K562 (cell line): Measurements from ENCODE around the gene SMG6.

Experiments
- BACH1 ChIP-seq: fragments of 200-800 bp; sonication (Bioruptor generic); IDR thresholded peaks from 2 replicates; pipeline ENCODE4 v1.6.1; 2016; ENCODE audit warnings: missing genetic modification characterization, missing compliant biosample characterization
- COPS2 ChIP-seq: fragments of 450-650 bp; conservative IDR thresholded peaks from 2 replicates; pipeline ENCODE4 v1.6.1; 2016; ENCODE audit warnings: mild to moderate bottlenecking, moderate library complexity
- CTCF ChIP-seq, 3 experiments: IDR thresholded peaks in 2 of 3; conservative IDR thresholded peaks in 1 of 3; 2 replicates each; pipeline ENCODE4 v1.5.1; 2011 to 2012; ENCODE audit warnings: low read length in 3 of 3, mild to moderate bottlenecking in 3 of 3, control low read depth in 2 of 3, improper control_type of control experiment in 1 of 3, inconsistent platforms in 1 of 3, low read depth in 1 of 3, mixed read lengths in 1 of 3, moderate library complexity in 1 of 3; ENCODE audit not compliant: insufficient read depth in 2 of 3
- KAT7 ChIP-seq: sonication (generic); formaldehyde crosslinking; IDR thresholded peaks from 2 replicates; pipeline ENCODE4 v1.8.0; 2022; ENCODE audit warnings: missing genetic modification reagents, mild to moderate bottlenecking, borderline replicate concordance
- MAFG ChIP-seq: fragments of 450-650 bp; conservative IDR thresholded peaks from 2 replicates; pipeline ENCODE4 v1.6.1; 2016; ENCODE audit warnings: missing genetic modification characterization, missing compliant biosample characterization
- MYNN ChIP-seq, 2 experiments: sonication (generic); formaldehyde crosslinking in 1 of 2; IDR thresholded peaks; 2 replicates each; pipeline versions ENCODE4 v1.5.0 to v1.6.1; 2016 to 2020; ENCODE audit warnings: antibody characterized with exemption in 1 of 2, missing genetic modification reagents in 1 of 2
- POLR2AphosphoS5 ChIP-seq: IDR thresholded peaks from 2 replicates; pipeline ENCODE4 v1.6.1; 2011; ENCODE audit warnings: mild to moderate bottlenecking, low read depth, low read length, moderate library complexity; ENCODE audit not compliant: control insufficient read depth, insufficient read depth
- TAF1 ChIP-seq: IDR thresholded peaks from 2 replicates; pipeline ENCODE4 v1.6.1; 2011; ENCODE audit warnings: mild to moderate bottlenecking, low read length, moderate library complexity; ENCODE audit not compliant: insufficient read depth, control insufficient read depth, severe bottlenecking; ENCODE audit errors: extremely low read depth
- TAF15 ChIP-seq: fragments of 200-400 bp; formaldehyde crosslinking; IDR thresholded peaks from 2 replicates; pipeline ENCODE4 v1.6.1; 2017; ENCODE audit warnings: mild to moderate bottlenecking, low read depth, low read length, moderate library complexity
- TARDBP ChIP-seq: fragments of 450-650 bp; IDR thresholded peaks from 2 replicates; pipeline ENCODE4 v1.6.1; 2016
- YY1 ChIP-seq, 3 experiments: IDR thresholded peaks; 2 replicates each; pipeline ENCODE4 v1.6.1; 2011; ENCODE audit warnings: low read length in 2 of 3, mild to moderate bottlenecking in 2 of 3, moderate library complexity in 2 of 3, borderline replicate concordance in 1 of 3, control low read depth in 1 of 3, low read depth in 1 of 3; ENCODE audit not compliant: insufficient read depth in 3 of 3, insufficient replicate concordance in 2 of 3, control insufficient read depth in 1 of 3, insufficient read length in 1 of 3; ENCODE audit errors: extremely low read depth in 1 of 3
- ZC3H11A ChIP-seq: IDR thresholded peaks from 2 replicates; pipeline ENCODE4 v1.6.1; 2012; ENCODE audit warnings: low read depth, low read length, improper control_type of control experiment
- ZNF431 ChIP-seq: sonication (generic); formaldehyde crosslinking; IDR thresholded peaks from 2 replicates; pipeline ENCODE4 v1.8.0; 2022; ENCODE audit warnings: mild to moderate bottlenecking, missing genetic modification reagents
- ZZZ3 ChIP-seq: fragments of 450-650 bp; IDR thresholded peaks from 2 replicates; pipeline ENCODE4 v1.6.1; 2016; ENCODE audit warnings: antibody characterized with exemption, mild to moderate bottlenecking, moderate library complexity

- no peak for TF ChIP-seq TARDBP
- no peak for TF ChIP-seq COPS2
- no peak for TF ChIP-seq CTCF (IDR thresholded peaks at IDR 0.05 in 2 of 3, conservative IDR thresholded peaks at IDR 0.05 in 1 of 3; ENCODE audit: insufficient read depth in 2 of 3, low read depth in 1 of 3, low read length in 3 of 3)
- TF ChIP-seq TAF1, result no peak
- TF ChIP-seq MAFG (tag), result no peak
- no peak for TF ChIP-seq ZZZ3
- TF ChIP-seq ZC3H11A, result no peak
- no peak for TF ChIP-seq TAF15
- TF ChIP-seq KAT7 (CRISPR knock-in tag), result no peak
- TF ChIP-seq MYNN (IDR thresholded peaks at IDR 0.05), result no peak
- TF ChIP-seq MYNN (CRISPR knock-in tag; IDR thresholded peaks at IDR 0.05), result no peak
- no peak for TF ChIP-seq YY1 (IDR thresholded peaks at IDR 0.05; ENCODE audit: borderline replicate concordance in 1 of 3, control insufficient read depth in 1 of 3, extremely low read depth in 1 of 3, insufficient read depth in 3 of 3, insufficient read length in 1 of 3, insufficient replicate concordance in 2 of 3, low read depth in 1 of 3, low read length in 2 of 3)
- TF ChIP-seq BACH1, result no peak
- no peak for TF ChIP-seq ZNF431 (CRISPR knock-in tag)
- no peak for TF ChIP-seq POLR2AphosphoS5
Observed at GRCh38 chr17:2243953-2244352, 59.6 kb downstream of the SMG6 start.
